LNCaP clone FGC (cell line): ENCODE measurements around the gene LYPD4.

Source experiments
- DNase-seq: peaks from one replicate; pipeline ENCODE4 v3.0.0-alpha.2; 2011; ENCODE audit warnings: low read depth
- H3K4me3 ChIP-seq: 2 replicates; pipeline ENCODE4 v1.5.1; 2011; ENCODE audit warnings: mild to moderate bottlenecking, low read depth, low read length, control low read depth
- CTCF ChIP-seq: IDR thresholded peaks from 2 replicates; pipeline ENCODE4 v1.5.1; 2012; ENCODE audit warnings: mild to moderate bottlenecking; ENCODE audit not compliant: control insufficient read depth, insufficient read depth; ENCODE audit errors: extremely low read depth

LYPD4 gene

GRCh38 chr19:41887711-41888382, 43.4 kb upstream of the LYPD4 start:
- no peak for DNase-seq
- TF ChIP-seq CTCF = no peak
- no peak overlapping the region for H3K4me3 ChIP-seq

GRCh38 chr19:41886761-41887710, 42.6 kb upstream of the LYPD4 start:
- no peak for DNase-seq
- no peak for TF ChIP-seq CTCF
- no peak overlapping the region for H3K4me3 ChIP-seq

- TF ChIP-seq CTCF = no peak
- peak overlapping the region; percentile 82 for H3K4me3 ChIP-seq
- DNase-seq = peak; percentile 70
These were observed 39.6 kb upstream of the LYPD4 start for GRCh38 chr19:41883821-41884733.

GRCh38 chr19:41883463-41883820, 39.0 kb upstream of the LYPD4 start:
- no peak for TF ChIP-seq CTCF
- DNase-seq = no peak
- peak overlapping the region; percentile 82 for H3K4me3 ChIP-seq

GRCh38 chr19:41882568-41883462, 38.3 kb upstream of the LYPD4 start, which contains the start of gene ARHGEF1:
Gene ARHGEF1, plus strand, starts transcription at chr19:41883184. Its CDS starts 4,899 bp downstream, at chr19:41888083.
- no peak for TF ChIP-seq CTCF
- no peak for DNase-seq
- H3K4me3 ChIP-seq = peak within 1 kb of the TSS; percentile 82

- no peak overlapping the region for H3K4me3 ChIP-seq
- TF ChIP-seq CTCF = no peak
- DNase-seq = no peak
These were observed 35.8 kb upstream of the LYPD4 start for GRCh38 chr19:41880329-41880708.
